Endothelial cell of umbilical vein (primary cell): ENCODE results near the gene ANXA9. TPM values are rescaled to one million over a fixed set of nuclear protein-coding genes. Genes with fewer than 3 reads are reported as not detected.

Source experiments
- BruUV-seq: library from RNA; stranded (reverse); fragments of 400-500 nt; replicated peaks from 2 replicates; lab custom pipeline; 2021; lab: Mats Ljungman, UMichigan
- CTCF ChIA-PET: fragments of 300-600, 350-600 bp; sonication (Branson Sonifier 250); formaldehyde crosslinking; loops from one replicate; lab custom pipeline; 2021; ENCODE audit warnings: antibody characterized with exemption, inconsistent platforms; lab: Charles Lee
- POLR2A ChIA-PET: fragments of 300-600, 350-600 bp; sonication (Branson Sonifier 250); formaldehyde crosslinking; loops from one replicate; lab custom pipeline; 2021; ENCODE audit warnings: antibody characterized with exemption, inconsistent platforms; lab: Charles Lee
- DNase-seq: peaks from one replicate; pipeline ENCODE4 v3.0.0-alpha.2; 2011; ENCODE audit warnings: low read depth, low spot score
- FAIRE-seq: peaks from 2 replicates; lab custom pipeline; 2011; peaks lifted over from hg19 to GRCh38; lab: Jason Lieb, UNC
- H2AFZ ChIP-seq: 2 replicates; pipeline ENCODE4 v1.6.0; 2012; ENCODE audit warnings: low read depth, low read length, control low read depth, inconsistent platforms
- H3K27ac ChIP-seq: 2 replicates; pipeline ENCODE4 v1.5.1; 2011; ENCODE audit warnings: low read depth, mild to moderate bottlenecking, control low read depth, low read length, moderate library complexity; ENCODE audit not compliant: insufficient read depth
- H3K27me3 ChIP-seq, 2 experiments: 2 replicates each; pipeline versions ENCODE4 v1.6.0 to v1.6.1; 2011; ENCODE audit warnings: low read length in 2 of 2, mixed read lengths in 1 of 2; ENCODE audit not compliant: control insufficient read depth in 2 of 2, insufficient read depth in 2 of 2
- H3K36me3 ChIP-seq, 2 experiments: 2 replicates in 1 of 2; 3 replicates in 1 of 2; pipeline ENCODE4 v1.5.1; 2011; ENCODE audit warnings: low read length in 2 of 2, mild to moderate bottlenecking in 1 of 2, moderate library complexity in 1 of 2; ENCODE audit not compliant: control insufficient read depth in 2 of 2, insufficient read depth in 2 of 2; ENCODE audit errors: extremely low read depth in 1 of 2
- H3K4me1 ChIP-seq: 3 replicates; pipeline ENCODE4 v1.5.1; 2011; ENCODE audit warnings: mild to moderate bottlenecking, low read length; ENCODE audit not compliant: control insufficient read depth, insufficient read depth; ENCODE audit errors: extremely low read depth
- H3K4me2 ChIP-seq: 2 replicates; pipeline ENCODE4 v1.6.1; 2011; ENCODE audit warnings: low read length, control low read depth, mixed read lengths; ENCODE audit not compliant: insufficient read depth
- H3K4me3 ChIP-seq, 3 experiments: fragments of 200-600 bp in 1 of 3; sonication (generic), shearing (Covaris generic) in 1 of 3; replicated peaks in 1 of 3; 2 replicates each; pipeline ENCODE4 v1.5.1; 2011 to 2016; ENCODE audit warnings: control low read depth in 3 of 3, low read length in 3 of 3, mild to moderate bottlenecking in 2 of 3, inconsistent platforms in 1 of 3, low read depth in 1 of 3, moderate library complexity in 1 of 3; ENCODE audit not compliant: insufficient read depth in 1 of 3
- H3K79me2 ChIP-seq: 2 replicates; pipeline ENCODE4 v1.6.0; 2012; ENCODE audit warnings: low read length, inconsistent platforms; ENCODE audit not compliant: control insufficient read depth, insufficient read depth
- H3K9ac ChIP-seq: replicated peaks from 2 replicates; pipeline ENCODE3; 2011; ENCODE audit warnings: low read length, control low read depth; ENCODE audit not compliant: insufficient read depth; ENCODE audit errors: extremely low read depth
- H3K9me1 ChIP-seq: replicated peaks from 3 replicates; pipeline ENCODE4 v1.6.0; 2011; ENCODE audit warnings: mild to moderate bottlenecking, low read length; ENCODE audit not compliant: control insufficient read depth, insufficient read depth; ENCODE audit errors: extremely low read depth
- H3K9me3 ChIP-seq: replicated peaks from 2 replicates; pipeline ENCODE4 v1.5.1; 2012; ENCODE audit warnings: low read length, inconsistent platforms; ENCODE audit not compliant: control insufficient read depth, insufficient read depth
- H4K20me1 ChIP-seq: replicated peaks from 2 replicates; pipeline ENCODE3; 2011; ENCODE audit warnings: mild to moderate bottlenecking, low read length; ENCODE audit not compliant: control insufficient read depth, insufficient read depth; ENCODE audit errors: extremely low read depth
- EZH2 ChIP-seq: IDR thresholded peaks from 2 replicates; pipeline ENCODE4 v1.6.1; 2012; ENCODE audit warnings: borderline replicate concordance, low read depth, mild to moderate bottlenecking, moderate library complexity, low read length, inconsistent platforms; ENCODE audit not compliant: severe bottlenecking
- FOS ChIP-seq: IDR thresholded peaks from 2 replicates; pipeline ENCODE4 v1.6.1; 2011; ENCODE audit warnings: mild to moderate bottlenecking, low read length, moderate library complexity, borderline replicate concordance; ENCODE audit not compliant: insufficient read depth
- GATA2 ChIP-seq: IDR thresholded peaks from 2 replicates; pipeline ENCODE4 v1.7.0; 2011; ENCODE audit warnings: low read depth, mild to moderate bottlenecking, moderate library complexity, mixed read lengths, low read length; ENCODE audit not compliant: insufficient read length, insufficient read depth
- JUN ChIP-seq: IDR thresholded peaks from 2 replicates; pipeline ENCODE4 v1.6.1; 2011; ENCODE audit warnings: borderline replicate concordance, low read depth; ENCODE audit not compliant: insufficient read length, insufficient read depth
- MYC ChIP-seq: IDR thresholded peaks from one replicate; pipeline ENCODE4 v1.6.1; 2011; ENCODE audit warnings: mild to moderate bottlenecking, low read depth, low read length
- POLR2A ChIP-seq: IDR thresholded peaks from 2 replicates; pipeline ENCODE4 v1.6.1; 2012; ENCODE audit warnings: low read depth, mild to moderate bottlenecking, control low read depth, low read length
- POLR2AphosphoS5 ChIP-seq: IDR thresholded peaks from 2 replicates; pipeline ENCODE4 v1.6.1; 2012; ENCODE audit warnings: low read depth, mild to moderate bottlenecking, control low read depth, low read length, moderate library complexity; ENCODE audit not compliant: insufficient read depth
- dilution Hi-C: fragments of 300-500 bp; cut with MboI; formaldehyde crosslinking; loops from one replicate; pipeline ENCODE4 v1.15.0; 2019; ENCODE audit warnings: low sequenced_read_pairs; ENCODE audit not compliant: extremely low pct_ligation_motif_present
- intact Hi-C: fragments of 100-400 bp; cut with micrococcal nuclease; formaldehyde crosslinking; loops from one replicate; pipeline ENCODE4 v1.10.0; 2022
- polyA plus RNA-seq, 4 experiments: library from polyadenylated mRNA; depleted of rRNA in 3 of 4; stranded (reverse) in 3 of 4; unstranded in 1 of 4; fragments of >200 nt; gene quantifications; 2 replicates each; pipeline versions ENCODE4 v1.2.1 to v1.2.3, GENCODE V29; 2011 to 2012; ENCODE audit warnings: missing spikeins in 1 of 4
- total RNA-seq: library from RNA; stranded (reverse); gene quantifications from 2 replicates; pipeline ENCODE4 v1.2.3, GENCODE V29; 2021
- TF ChIP-seq, protein P1 (sequence below), 2 donors: IDR thresholded peaks; 1 replicate in 1 of 2; 2 replicates in 1 of 2; pipeline ENCODE4 v1.5.1; 2011; ENCODE audit warnings: low read length in 2 of 2, mild to moderate bottlenecking in 2 of 2, moderate library complexity in 2 of 2, control low read depth in 1 of 2, inconsistent platforms in 1 of 2, low read depth in 1 of 2; ENCODE audit not compliant: insufficient read depth in 1 of 2; ENCODE audit errors: extremely low read depth in 1 of 2

The ANXA9 gene
- total and polyA plus RNA-seq, 2 donors (not counting 3 experiments of a cell fraction or from before 2014, with no cell fraction given) = not detected

DNA sequence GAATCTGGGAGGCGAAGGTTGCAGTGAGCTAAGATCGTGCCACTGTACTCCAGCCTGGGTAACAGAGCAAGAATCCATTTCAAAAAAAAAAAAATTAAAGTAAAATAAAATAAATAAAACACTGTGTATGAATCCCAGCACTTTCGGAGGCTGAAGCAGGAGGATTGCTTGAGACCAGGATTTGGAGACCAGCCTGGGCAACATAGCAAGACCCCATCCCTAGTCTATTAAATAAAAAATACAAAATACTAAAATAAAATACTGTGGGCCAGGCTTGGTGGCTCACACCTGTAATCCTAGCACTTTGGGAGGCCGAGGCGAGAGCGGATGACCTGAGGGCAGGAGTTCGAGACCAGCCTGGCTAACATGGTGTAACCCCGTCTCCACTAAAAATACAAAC lies 50.1 kb downstream of the ANXA9 start:
- dilution Hi-C loops = no loop called here
- FAIRE-seq = peak; percentile 67
- POLR2A ChIA-PET = no interaction called here

DNA sequence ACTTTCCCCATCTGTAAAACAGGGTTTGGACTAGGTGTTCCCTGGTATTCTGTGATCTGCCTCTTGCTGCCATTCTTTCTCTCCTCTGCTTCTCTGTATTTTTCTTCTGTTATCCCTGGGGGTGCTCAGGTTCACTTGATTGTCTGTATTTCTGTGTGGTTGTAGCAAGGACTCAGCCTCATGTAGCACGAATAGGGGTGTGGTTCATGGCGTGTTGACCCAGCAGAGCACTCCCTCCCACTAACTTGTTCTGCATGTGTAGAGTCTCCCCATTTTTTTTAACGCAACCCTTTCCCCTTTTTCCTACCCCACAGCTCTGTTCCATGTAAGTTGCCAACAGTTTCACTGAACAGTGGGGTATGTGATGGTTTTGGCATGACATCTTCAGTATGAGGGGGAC lies 53.1 kb downstream of the ANXA9 start:
- H4K20me1 ChIP-seq = no peaks in the 10 kb centered on the region
- intact Hi-C loops (no loop called here), dilution Hi-C loops (no loop called here)
- no peaks in the 10 kb centered on the region for H3K79me2 ChIP-seq
- H3K9me3 ChIP-seq = no peaks in the 10 kb centered on the region
- DNase-seq (no peak), FAIRE-seq (no peak)
- H3K36me3 ChIP-seq = peaks cover 2 to 8% of the 10 kb centered on the region in 2 experiments
- H3K27me3 ChIP-seq = no peaks in the 10 kb centered on the region
- POLR2A ChIA-PET = no interaction called here
- H3K9ac ChIP-seq = no peak overlapping the region
- H3K4me1 ChIP-seq = no peaks in the 10 kb centered on the region
- no peak overlapping the region for H2AFZ ChIP-seq
- CTCF ChIA-PET = interaction anchor here (2.5 kb wide), 1 partner anchor 11 kb away, joined by 10 read pairs; no protein-coding TSS in a partner anchor
- H3K4me2 ChIP-seq = no peak overlapping the region
- H3K9me1 ChIP-seq = no peaks in the 10 kb centered on the region
- no peak overlapping the region for H3K27ac ChIP-seq
- no TSS peak for BruUV-seq
- no peak overlapping the region for H3K4me3 ChIP-seq
- TF ChIP-seq POLR2AphosphoS5 (no peak), JUN (no peak), FOS (no peak), GATA2 (no peak), POLR2A (no peak), MYC (no peak)
- TF ChIP-seq, protein P1, sequence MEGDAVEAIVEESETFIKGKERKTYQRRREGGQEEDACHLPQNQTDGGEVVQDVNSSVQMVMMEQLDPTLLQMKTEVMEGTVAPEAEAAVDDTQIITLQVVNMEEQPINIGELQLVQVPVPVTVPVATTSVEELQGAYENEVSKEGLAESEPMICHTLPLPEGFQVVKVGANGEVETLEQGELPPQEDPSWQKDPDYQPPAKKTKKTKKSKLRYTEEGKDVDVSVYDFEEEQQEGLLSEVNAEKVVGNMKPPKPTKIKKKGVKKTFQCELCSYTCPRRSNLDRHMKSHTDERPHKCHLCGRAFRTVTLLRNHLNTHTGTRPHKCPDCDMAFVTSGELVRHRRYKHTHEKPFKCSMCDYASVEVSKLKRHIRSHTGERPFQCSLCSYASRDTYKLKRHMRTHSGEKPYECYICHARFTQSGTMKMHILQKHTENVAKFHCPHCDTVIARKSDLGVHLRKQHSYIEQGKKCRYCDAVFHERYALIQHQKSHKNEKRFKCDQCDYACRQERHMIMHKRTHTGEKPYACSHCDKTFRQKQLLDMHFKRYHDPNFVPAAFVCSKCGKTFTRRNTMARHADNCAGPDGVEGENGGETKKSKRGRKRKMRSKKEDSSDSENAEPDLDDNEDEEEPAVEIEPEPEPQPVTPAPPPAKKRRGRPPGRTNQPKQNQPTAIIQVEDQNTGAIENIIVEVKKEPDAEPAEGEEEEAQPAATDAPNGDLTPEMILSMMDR (IDR thresholded peaks at IDR 0.05; ENCODE audit: extremely low read depth in 1 of 2, insufficient read depth in 1 of 2, low read depth in 1 of 2, low read length in 2 of 2) = no peak

More for the DNA sequence above, 50.1 kb downstream of the ANXA9 start:
- no peak overlapping the region for H3K9ac ChIP-seq
- no peak for TF ChIP-seq EZH2
- TF ChIP-seq GATA2 = no peak
- TF ChIP-seq MYC = no peak
- H3K27me3 ChIP-seq = no peaks in the 10 kb centered on the region
- CTCF ChIA-PET = interaction anchor here (0.9 to 1.5 kb wide), 3 partner anchors 9 to 17 kb away, joined by 3 to 4 read pairs (median 3); no protein-coding TSS in a partner anchor
- no peak overlapping the region for H3K4me3 ChIP-seq
- H3K9me1 ChIP-seq = no peaks in the 10 kb centered on the region
- H3K79me2 ChIP-seq = no peaks in the 10 kb centered on the region
- H3K27ac ChIP-seq = no peak overlapping the region
- BruUV-seq = no TSS peak
- H3K9me3 ChIP-seq = no peaks in the 10 kb centered on the region
- H2AFZ ChIP-seq = no peak overlapping the region
- H3K36me3 ChIP-seq = peaks cover 2 to 17% of the 10 kb centered on the region in 2 experiments
- no peaks in the 10 kb centered on the region for H4K20me1 ChIP-seq
- intact Hi-C loops = no loop called here
- H3K4me2 ChIP-seq = no peak overlapping the region
- H3K4me1 ChIP-seq = no peaks in the 10 kb centered on the region
- DNase-seq = no peak
